ENCODE data around the gene TEX12.

TEX12 gene

DNA sequence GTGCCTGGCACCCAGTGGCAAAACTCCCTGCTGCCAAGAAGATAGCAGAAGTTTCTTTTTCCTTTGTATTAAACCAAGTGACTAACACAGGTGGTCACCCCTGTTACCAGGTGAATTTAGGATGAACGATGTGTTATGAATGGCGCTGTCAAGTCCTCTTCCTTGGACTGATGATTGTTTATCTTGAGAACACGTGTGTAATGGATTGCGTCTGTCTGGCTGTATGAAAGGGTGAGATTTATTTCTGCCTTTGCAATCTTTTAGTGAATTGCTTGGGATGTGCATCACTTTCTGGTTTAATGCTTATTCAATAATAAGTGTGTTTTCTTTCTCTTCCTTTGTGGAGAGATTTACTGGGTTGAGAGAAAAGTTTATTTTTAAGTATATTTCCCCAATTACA lies 44.0 kb upstream of the TEX12 start:
- Histone ChIP-seq H3K27ac (ENCODE audit: low read length) (no peak overlapping the region), H3F3A (ENCODE audit: insufficient read depth, low read length) (no peaks in the 10 kb centered on the region), H2AFZ (ENCODE audit: low read length) (no peak overlapping the region), H3K4me2 (ENCODE audit: low read depth, low read length) (no peak overlapping the region), H3K4me3 (ENCODE audit: low read length) (no peak overlapping the region), H3K27me3 (replicated peaks; ENCODE audit: insufficient read depth, low read length) (no peaks in the 10 kb centered on the region), H3K4me1 (ENCODE audit: low read length) (peaks cover 5% of the 10 kb centered on the region), H3K9me3 (replicated peaks; ENCODE audit: insufficient read depth, low read length) (no peaks in the 10 kb centered on the region), H3K9me2 (replicated peaks; ENCODE audit: insufficient read depth, low read length) (no peaks in the 10 kb centered on the region), H3K79me2 (ENCODE audit: low read length) (no peaks in the 10 kb centered on the region), H4K20me1 (ENCODE audit: insufficient read depth, low read length) (no peaks in the 10 kb centered on the region), H3K36me3 (replicated peaks; ENCODE audit: insufficient read depth, low read length) (no peaks in the 10 kb centered on the region), H3K9ac (ENCODE audit: low read length) (no peak overlapping the region)
- DNase-seq = no peak
- TF ChIP-seq, protein P1, sequence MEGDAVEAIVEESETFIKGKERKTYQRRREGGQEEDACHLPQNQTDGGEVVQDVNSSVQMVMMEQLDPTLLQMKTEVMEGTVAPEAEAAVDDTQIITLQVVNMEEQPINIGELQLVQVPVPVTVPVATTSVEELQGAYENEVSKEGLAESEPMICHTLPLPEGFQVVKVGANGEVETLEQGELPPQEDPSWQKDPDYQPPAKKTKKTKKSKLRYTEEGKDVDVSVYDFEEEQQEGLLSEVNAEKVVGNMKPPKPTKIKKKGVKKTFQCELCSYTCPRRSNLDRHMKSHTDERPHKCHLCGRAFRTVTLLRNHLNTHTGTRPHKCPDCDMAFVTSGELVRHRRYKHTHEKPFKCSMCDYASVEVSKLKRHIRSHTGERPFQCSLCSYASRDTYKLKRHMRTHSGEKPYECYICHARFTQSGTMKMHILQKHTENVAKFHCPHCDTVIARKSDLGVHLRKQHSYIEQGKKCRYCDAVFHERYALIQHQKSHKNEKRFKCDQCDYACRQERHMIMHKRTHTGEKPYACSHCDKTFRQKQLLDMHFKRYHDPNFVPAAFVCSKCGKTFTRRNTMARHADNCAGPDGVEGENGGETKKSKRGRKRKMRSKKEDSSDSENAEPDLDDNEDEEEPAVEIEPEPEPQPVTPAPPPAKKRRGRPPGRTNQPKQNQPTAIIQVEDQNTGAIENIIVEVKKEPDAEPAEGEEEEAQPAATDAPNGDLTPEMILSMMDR (IDR thresholded peaks at IDR 0.05; ENCODE audit: low read length) = no peak
- TF ChIP-seq EZH2phosphoT487 (IDR thresholded peaks at IDR 0.05; ENCODE audit: low read length) (no peak), EZH2 (optimal IDR thresholded peaks at IDR 0.05; ENCODE audit: low read depth, low read length) (no peak)

DNA sequence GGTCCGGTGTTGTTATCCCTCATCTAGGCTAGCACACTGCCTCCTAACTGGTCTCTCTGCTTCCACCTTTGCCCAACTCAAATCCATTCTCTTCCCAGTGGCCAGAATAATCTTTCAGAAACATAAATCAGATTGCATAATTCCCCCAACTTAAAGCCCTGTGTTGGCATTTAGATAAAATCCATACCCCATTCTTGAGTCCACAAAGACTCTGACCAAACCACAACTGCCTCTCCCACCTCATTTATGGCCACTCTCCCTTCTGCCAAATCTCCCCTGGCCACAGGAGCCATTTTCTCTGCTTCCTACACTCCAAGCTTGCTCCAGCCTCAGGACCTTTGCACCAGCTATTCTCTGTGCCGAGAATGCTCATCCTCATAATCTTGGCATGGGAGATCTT lies 40.1 kb upstream of the TEX12 start:
- peaks cover 8% of the 10 kb centered on the region for H3K4me1 ChIP-seq (ENCODE audit: low read length)
- H3K36me3 ChIP-seq (replicated peaks; ENCODE audit: insufficient read depth, low read length) = no peaks in the 10 kb centered on the region
- no peak overlapping the region for H3K27ac ChIP-seq (ENCODE audit: low read length)

DNA sequence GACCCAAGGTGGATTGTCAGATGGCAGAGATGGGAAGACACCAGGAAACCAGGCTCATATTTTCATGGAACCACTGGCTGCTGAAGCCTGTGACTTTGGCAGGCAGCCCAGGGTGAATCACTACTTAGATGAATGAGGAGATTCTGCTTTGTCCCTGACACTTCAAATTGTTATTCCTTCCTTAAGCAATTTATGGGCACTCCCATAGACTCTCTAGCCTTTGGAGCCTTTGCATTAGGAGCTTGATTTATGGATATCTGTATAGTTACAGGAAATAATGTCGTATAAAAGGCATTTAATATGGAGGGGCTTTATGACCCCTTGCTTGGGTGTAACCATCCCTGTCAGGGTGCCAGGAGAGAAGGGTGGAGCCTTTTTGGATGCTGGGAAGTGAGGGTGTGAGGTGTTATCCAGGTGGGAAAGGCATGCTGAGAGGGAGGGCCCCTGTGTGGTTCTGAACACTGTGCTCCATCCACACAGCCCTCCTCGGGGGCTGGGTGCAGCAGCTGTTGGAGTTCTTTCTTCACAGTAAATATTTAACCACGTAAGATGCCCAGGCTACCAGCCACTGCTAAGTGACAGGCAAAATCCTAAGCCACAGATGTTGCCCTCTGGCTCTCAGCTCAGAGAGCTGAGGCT lies 38.6 kb upstream of the TEX12 start:
- no peak overlapping the region for H3K9ac ChIP-seq (ENCODE audit: low read length)
- H3K9me2 ChIP-seq (replicated peaks; ENCODE audit: insufficient read depth, low read length) = no peaks in the 10 kb centered on the region
- H3K27ac ChIP-seq (ENCODE audit: low read length) = no peak overlapping the region
- H3K79me2 ChIP-seq (ENCODE audit: low read length) = no peaks in the 10 kb centered on the region
- TF ChIP-seq EZH2 (optimal IDR thresholded peaks at IDR 0.05; ENCODE audit: low read depth, low read length) (no peak), EZH2phosphoT487 (IDR thresholded peaks at IDR 0.05; ENCODE audit: low read length) (no peak)
- TF ChIP-seq, protein P1 (IDR thresholded peaks at IDR 0.05; ENCODE audit: low read length) = no peak
- H3K4me1 ChIP-seq (ENCODE audit: low read length) = peaks cover 23% of the 10 kb centered on the region
- peaks cover 19% of the 10 kb centered on the region; the same call in 1 of the 2 replicates for H3F3A ChIP-seq (ENCODE audit: insufficient read depth, low read length)
- no peak overlapping the region for H3K4me2 ChIP-seq (ENCODE audit: low read depth, low read length)
- no peaks in the 10 kb centered on the region for H3K27me3 ChIP-seq (replicated peaks; ENCODE audit: insufficient read depth, low read length)
- no peaks in the 10 kb centered on the region for H3K9me3 ChIP-seq (replicated peaks; ENCODE audit: insufficient read depth, low read length)
- no peak overlapping the region for H2AFZ ChIP-seq (ENCODE audit: low read length)
- no peaks in the 10 kb centered on the region for H4K20me1 ChIP-seq (ENCODE audit: insufficient read depth, low read length)
- H3K4me3 ChIP-seq (ENCODE audit: low read length) = no peak overlapping the region
- no peak for DNase-seq
- H3K36me3 ChIP-seq (replicated peaks; ENCODE audit: insufficient read depth, low read length) = no peaks in the 10 kb centered on the region

More for the DNA sequence above, 40.1 kb upstream of the TEX12 start:
- Histone ChIP-seq H3K4me3 (ENCODE audit: low read length) (no peak overlapping the region), H3K79me2 (ENCODE audit: low read length) (no peaks in the 10 kb centered on the region), H3F3A (ENCODE audit: insufficient read depth, low read length) (peaks cover 10% of the 10 kb centered on the region; the same call in 1 of the 2 replicates), H3K9me2 (replicated peaks; ENCODE audit: insufficient read depth, low read length) (no peaks in the 10 kb centered on the region), H3K27me3 (replicated peaks; ENCODE audit: insufficient read depth, low read length) (no peaks in the 10 kb centered on the region), H3K9ac (ENCODE audit: low read length) (no peak overlapping the region), H4K20me1 (ENCODE audit: insufficient read depth, low read length) (no peaks in the 10 kb centered on the region), H3K9me3 (replicated peaks; ENCODE audit: insufficient read depth, low read length) (no peaks in the 10 kb centered on the region), H3K4me2 (ENCODE audit: low read depth, low read length) (no peak overlapping the region), H2AFZ (ENCODE audit: low read length) (no peak overlapping the region)
- DNase-seq = no peak
- TF ChIP-seq EZH2 (optimal IDR thresholded peaks at IDR 0.05; ENCODE audit: low read depth, low read length) = no peak
- TF ChIP-seq EZH2phosphoT487 (IDR thresholded peaks at IDR 0.05; ENCODE audit: low read length) = no peak
- TF ChIP-seq, protein P1 (IDR thresholded peaks at IDR 0.05; ENCODE audit: low read length) = no peak

Data from MM.1S (cell line).